GM21825 (cell line): ENCODE measurements around the gene RNF207.

Experiments used
- ATAC-seq: cut with Tn5 transposase; IDR thresholded peaks from one replicate; pipeline ENCODE4 v1.9.1; 2021; ENCODE audit warnings: mild to moderate bottlenecking, moderate library complexity; ENCODE audit not compliant: unreplicated experiment

RNF207 gene

GRCh38 chr1:6205849-6206519 is at the start of gene RNF207:
Gene RNF207, plus strand, starts transcription at chr1:6206119. Its CDS starts 417 bp downstream, at chr1:6206536.
- ATAC-seq = peak; percentile 48

GRCh38 chr1:6157132-6157527 is 48.8 kb upstream of the RNF207 start:
- no peak for ATAC-seq

GRCh38 chr1:6157528-6158174 is 48.3 kb upstream of the RNF207 start:
- no peak for ATAC-seq

- ATAC-seq = no peak
Measured at GRCh38 chr1:6158181-6158580, 47.7 kb upstream of the RNF207 start.

GRCh38 chr1:6162341-6162740 is 43.6 kb upstream of the RNF207 start:
- ATAC-seq = no peak

- no peak for ATAC-seq
Measured at GRCh38 chr1:6162773-6163172, 43.1 kb upstream of the RNF207 start.

GRCh38 chr1:6163191-6163972 is 42.5 kb upstream of the RNF207 start:
- ATAC-seq = no peak

GRCh38 chr1:6163973-6164617 is 41.8 kb upstream of the RNF207 start:
- no peak for ATAC-seq

GRCh38 chr1:6165027-6165426 is 40.9 kb upstream of the RNF207 start:
- ATAC-seq = no peak

GRCh38 chr1:6165441-6165985 is 40.4 kb upstream of the RNF207 start:
- no peak for ATAC-seq

- no peak for ATAC-seq
Measured at GRCh38 chr1:6166221-6166620, 39.7 kb upstream of the RNF207 start.

- no peak for ATAC-seq
Measured at GRCh38 chr1:6166655-6167390, 39.1 kb upstream of the RNF207 start.

- no peak for ATAC-seq
Measured at GRCh38 chr1:6167391-6168303, 38.3 kb upstream of the RNF207 start.

GRCh38 chr1:6168947-6169586 is 36.9 kb upstream of the RNF207 start:
- no peak for ATAC-seq

- ATAC-seq = no peak
Measured at GRCh38 chr1:6170116-6170741, 35.7 kb upstream of the RNF207 start.

- no peak for ATAC-seq
Measured at GRCh38 chr1:6170742-6171201, 35.1 kb upstream of the RNF207 start.

GRCh38 chr1:6171548-6172124 is 34.3 kb upstream of the RNF207 start:
- ATAC-seq = no peak

- ATAC-seq = no peak
Measured at GRCh38 chr1:6172549-6172948, 33.4 kb upstream of the RNF207 start.
